ENCODE data around the gene AGO1.

Gene AGO1

GRCh38 chr1:35915693-35916092 is 32.7 kb downstream of the AGO1 start:
- TF ChIP-seq MAX (IDR thresholded peaks at IDR 0.05; ENCODE audit: low read depth, low read length): no peak
- TF ChIP-seq MYC (IDR thresholded peaks at IDR 0.05; ENCODE audit: low read depth, low read length): no peak
- TF ChIP-seq POLR2A (IDR thresholded peaks at IDR 0.05; ENCODE audit: extremely low read depth, insufficient read length): no peak
- TF ChIP-seq CTCF (IDR thresholded peaks at IDR 0.05; ENCODE audit: low read depth, low read length): no peak
- no peak overlapping the region for H3K4me3 ChIP-seq (ENCODE audit: low read depth, low read length)
- DNase-seq (ENCODE audit: low read depth): no peak

- no peak for DNase-seq (ENCODE audit: low read depth)
- TF ChIP-seq POLR2A (IDR thresholded peaks at IDR 0.05; ENCODE audit: extremely low read depth, insufficient read length) (no peak), MYC (IDR thresholded peaks at IDR 0.05; ENCODE audit: low read depth, low read length) (no peak), CTCF (IDR thresholded peaks at IDR 0.05; ENCODE audit: low read depth, low read length) (no peak), MAX (IDR thresholded peaks at IDR 0.05; ENCODE audit: low read depth, low read length) (no peak)
- no peak overlapping the region for H3K4me3 ChIP-seq (ENCODE audit: low read depth, low read length)
These were observed 40.8 kb downstream of the AGO1 start for GRCh38 chr1:35923791-35924221.

GRCh38 chr1:35924838-35925237 is 41.8 kb downstream of the AGO1 start:
- H3K4me3 ChIP-seq (ENCODE audit: low read depth, low read length): no peak overlapping the region
- no peak for DNase-seq (ENCODE audit: low read depth)
- TF ChIP-seq POLR2A (IDR thresholded peaks at IDR 0.05; ENCODE audit: extremely low read depth, insufficient read length): no peak
- no peak for TF ChIP-seq CTCF (IDR thresholded peaks at IDR 0.05; ENCODE audit: low read depth, low read length)
- no peak for TF ChIP-seq MAX (IDR thresholded peaks at IDR 0.05; ENCODE audit: low read depth, low read length)
- TF ChIP-seq MYC (IDR thresholded peaks at IDR 0.05; ENCODE audit: low read depth, low read length): no peak

- no peak for TF ChIP-seq POLR2A (IDR thresholded peaks at IDR 0.05; ENCODE audit: extremely low read depth, insufficient read length)
- no peak for TF ChIP-seq MAX (IDR thresholded peaks at IDR 0.05; ENCODE audit: low read depth, low read length)
- TF ChIP-seq CTCF (IDR thresholded peaks at IDR 0.05; ENCODE audit: low read depth, low read length): no peak
- no peak for TF ChIP-seq MYC (IDR thresholded peaks at IDR 0.05; ENCODE audit: low read depth, low read length)
- H3K4me3 ChIP-seq (ENCODE audit: low read depth, low read length): no peak overlapping the region
- no peak for DNase-seq (ENCODE audit: low read depth)
These were observed 42.7 kb downstream of the AGO1 start for GRCh38 chr1:35925741-35926140.

- no peak for TF ChIP-seq MAX (IDR thresholded peaks at IDR 0.05; ENCODE audit: low read depth, low read length)
- no peak for DNase-seq (ENCODE audit: low read depth)
- no peak overlapping the region for H3K4me3 ChIP-seq (ENCODE audit: low read depth, low read length)
These were observed 44.5 kb downstream of the AGO1 start for GRCh38 chr1:35927472-35927871.

GRCh38 chr1:35929730-35930592 is 47.0 kb downstream of the AGO1 start:
- DNase-seq (ENCODE audit: low read depth): peak; percentile 83
- peak overlapping the region; percentile 83 for H3K4me3 ChIP-seq (ENCODE audit: low read depth, low read length)
- no peak for TF ChIP-seq POLR2A (IDR thresholded peaks at IDR 0.05; ENCODE audit: extremely low read depth, insufficient read length)
- peak; percentile 27; the same call in 1 of the 2 replicates for TF ChIP-seq MYC (IDR thresholded peaks at IDR 0.05; ENCODE audit: low read depth, low read length)
- no peak for TF ChIP-seq CTCF (IDR thresholded peaks at IDR 0.05; ENCODE audit: low read depth, low read length)

Measured in NB4 (cell line).